Stomach smooth muscle (tissue), 2 donors: Measurements from ENCODE around the gene MXRA7.

Experiments used
- H3K27ac ChIP-seq: one replicate; pipeline ENCODE4 v1.7.0; 2013; ENCODE audit warnings: mild to moderate bottlenecking, low read length, inconsistent platforms
- H3K27me3 ChIP-seq, 2 donors: one replicate each; pipeline ENCODE4 v1.7.0; 2013; ENCODE audit warnings: low read length in 2 of 2; ENCODE audit not compliant: insufficient read depth in 2 of 2, control insufficient read depth in 1 of 2
- H3K36me3 ChIP-seq, 2 donors: one replicate each; pipeline ENCODE4 v1.7.0; 2013; ENCODE audit warnings: low read length in 2 of 2; ENCODE audit not compliant: control insufficient read depth in 2 of 2, insufficient read depth in 2 of 2
- H3K4me1 ChIP-seq: one replicate; pipeline ENCODE4 v1.7.0; 2013; ENCODE audit warnings: low read length; ENCODE audit not compliant: control insufficient read depth, insufficient read depth
- H3K4me3 ChIP-seq, 2 donors: one replicate each; pipeline ENCODE4 v1.7.0; 2013; ENCODE audit warnings: low read length in 2 of 2
- H3K9ac ChIP-seq, 2 donors: one replicate each; pipeline ENCODE4 v1.7.0; 2013; ENCODE audit warnings: low read length in 2 of 2, mild to moderate bottlenecking in 1 of 2
- H3K9me3 ChIP-seq, 2 donors: one replicate each; pipeline ENCODE4 v1.7.0; 2013; ENCODE audit warnings: low read length in 2 of 2; ENCODE audit not compliant: control insufficient read depth in 2 of 2
- donor health status: healthy.
- donor health status: Pancreatic carcinoma.

The MXRA7 gene

GRCh38 chr17:76691379-76692191 lies 19.2 kb downstream of the MXRA7 start:
- H3K36me3 ChIP-seq, result no peaks in the 10 kb centered on the region
- H3K27ac ChIP-seq, result peak overlapping the region; percentile 64
- no peaks in the 10 kb centered on the region for H3K27me3 ChIP-seq
- H3K4me1 ChIP-seq, result peaks cover 76% of the 10 kb centered on the region
- peak overlapping the region in 1 of 2 donors; percentile 35 for H3K4me3 ChIP-seq
- peak overlapping the region in 1 of 2 donors; percentile 13 for H3K9ac ChIP-seq
- H3K9me3 ChIP-seq, result no peaks in the 10 kb centered on the region

- peaks cover 77% of the 10 kb centered on the region for H3K4me1 ChIP-seq
- no peak overlapping the region for H3K9ac ChIP-seq
- peak overlapping the region; percentile 64 for H3K27ac ChIP-seq
- no peaks in the 10 kb centered on the region for H3K36me3 ChIP-seq
- H3K27me3 ChIP-seq, result no peaks in the 10 kb centered on the region
- H3K4me3 ChIP-seq, result no peak overlapping the region
- H3K9me3 ChIP-seq, result no peaks in the 10 kb centered on the region
Observed at GRCh38 chr17:76690596-76691280, 20.0 kb downstream of the MXRA7 start.

DNA sequence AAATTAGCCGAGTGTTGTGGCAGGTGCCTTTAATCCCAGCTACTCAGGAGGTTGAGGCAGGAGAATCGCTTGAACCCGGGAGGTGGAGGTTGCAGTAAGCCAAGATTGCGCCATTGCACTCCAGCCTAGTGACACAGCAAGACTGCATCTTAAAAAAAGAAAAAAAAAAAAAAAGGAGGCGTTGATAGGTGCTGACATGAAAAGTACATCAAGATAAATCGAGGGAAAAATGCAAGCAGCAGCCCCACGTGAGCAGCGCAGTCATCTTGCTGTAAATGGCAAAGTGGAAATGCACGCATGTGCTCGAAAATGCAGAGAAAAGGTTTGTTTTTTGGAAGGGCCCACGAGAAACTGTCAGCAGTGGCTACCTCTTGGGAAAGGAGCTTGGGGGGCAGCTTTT lies 20.9 kb downstream of the MXRA7 start:
- Histone ChIP-seq H3K4me1 (peaks cover 77% of the 10 kb centered on the region), H3K27me3 (no peaks in the 10 kb centered on the region), H3K4me3 (no peak overlapping the region), H3K36me3 (no peaks in the 10 kb centered on the region), H3K9me3 (no peaks in the 10 kb centered on the region), H3K27ac (peak overlapping the region; percentile 95), H3K9ac (no peak overlapping the region)

DNA sequence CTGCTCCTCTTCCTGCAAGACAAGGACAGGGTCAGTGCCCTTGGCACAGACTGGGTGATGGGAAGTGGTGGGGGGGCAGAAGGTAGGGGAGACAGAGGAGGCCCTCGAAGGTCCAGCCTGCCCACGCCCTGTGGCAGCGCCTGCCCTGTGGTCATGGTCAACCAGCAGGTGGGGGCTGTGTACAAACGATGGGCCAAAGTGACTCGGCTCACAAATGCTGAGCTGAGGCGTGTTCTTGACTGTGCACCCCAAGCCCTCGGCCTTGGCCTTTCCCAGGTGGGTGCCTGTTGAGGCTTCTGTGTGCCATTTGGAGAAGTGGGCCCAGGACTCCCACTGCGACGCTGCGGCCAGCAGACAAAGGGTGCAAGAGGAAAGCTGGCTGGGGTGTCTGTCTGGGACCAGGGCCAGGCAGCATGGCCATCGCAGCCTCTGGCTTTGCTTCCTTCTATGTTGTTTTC lies 22.6 kb downstream of the MXRA7 start:
- no peaks in the 10 kb centered on the region for H3K27me3 ChIP-seq
- peaks cover 0 to 5% of the 10 kb centered on the region in 2 donors for H3K36me3 ChIP-seq
- H3K9ac ChIP-seq, result peak overlapping the region; percentile 46 to 66
- peak overlapping the region; percentile 95 for H3K27ac ChIP-seq
- H3K4me3 ChIP-seq, result peak overlapping the region; percentile 40 to 60
- peaks cover 84% of the 10 kb centered on the region for H3K4me1 ChIP-seq
- no peaks in the 10 kb centered on the region for H3K9me3 ChIP-seq

- Histone ChIP-seq H3K9me3 (no peaks in the 10 kb centered on the region), H3K4me3 (peak overlapping the region; percentile 40 to 60), H3K9ac (peak overlapping the region; percentile 46 to 66), H3K27me3 (no peaks in the 10 kb centered on the region), H3K27ac (peak overlapping the region; percentile 95), H3K36me3 (peaks cover 0 to 7% of the 10 kb centered on the region in 2 donors), H3K4me1 (peaks cover 87% of the 10 kb centered on the region)
Observed at GRCh38 chr17:76687298-76688164, 23.2 kb downstream of the MXRA7 start.

GRCh38 chr17:76686538-76687297 lies 24.0 kb downstream of the MXRA7 start:
- peaks cover 93% of the 10 kb centered on the region for H3K4me1 ChIP-seq
- H3K27me3 ChIP-seq, result no peaks in the 10 kb centered on the region
- H3K9me3 ChIP-seq, result no peaks in the 10 kb centered on the region
- H3K36me3 ChIP-seq, result peaks cover 0 to 7% of the 10 kb centered on the region in 2 donors
- peak overlapping the region in 1 of 2 donors; percentile 60 for H3K4me3 ChIP-seq
- H3K27ac ChIP-seq, result peak overlapping the region; percentile 95
- peak overlapping the region in 1 of 2 donors; percentile 5 for H3K9ac ChIP-seq

DNA sequence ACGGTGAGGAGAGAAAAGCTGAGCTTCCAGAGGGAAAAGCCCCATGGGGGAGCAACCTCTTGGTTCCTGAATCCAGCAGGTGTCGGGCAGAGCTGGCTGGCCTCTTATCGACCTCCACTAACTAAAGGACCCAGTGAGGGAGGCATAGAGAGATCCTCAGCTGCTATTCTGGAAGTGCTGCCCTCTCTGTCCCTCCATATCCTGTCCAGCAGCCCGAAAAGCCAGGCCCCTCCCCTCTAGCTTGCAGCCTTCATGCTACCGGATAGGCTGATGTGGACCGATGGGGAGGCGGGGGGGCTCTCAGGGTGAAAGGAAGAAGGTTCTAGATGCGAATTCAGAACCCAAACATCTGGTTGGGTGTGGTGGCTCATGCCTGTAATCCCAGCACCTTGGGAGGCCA lies 24.9 kb downstream of the MXRA7 start:
- peak overlapping the region; percentile 95 for H3K27ac ChIP-seq
- no peak overlapping the region for H3K9ac ChIP-seq
- H3K4me3 ChIP-seq, result no peak overlapping the region
- H3K9me3 ChIP-seq, result no peaks in the 10 kb centered on the region
- H3K27me3 ChIP-seq, result no peaks in the 10 kb centered on the region
- peaks cover 0 to 7% of the 10 kb centered on the region in 2 donors for H3K36me3 ChIP-seq
- H3K4me1 ChIP-seq, result peaks cover 93% of the 10 kb centered on the region

GRCh38 chr17:76685366-76685765 lies 25.4 kb downstream of the MXRA7 start:
- H3K27ac ChIP-seq, result peak overlapping the region; percentile 95
- peaks cover 0 to 9% of the 10 kb centered on the region in 2 donors for H3K36me3 ChIP-seq
- peaks cover 90% of the 10 kb centered on the region for H3K4me1 ChIP-seq
- H3K9ac ChIP-seq, result peak overlapping the region in 1 of 2 donors; percentile 21
- H3K27me3 ChIP-seq, result no peaks in the 10 kb centered on the region
- H3K9me3 ChIP-seq, result no peaks in the 10 kb centered on the region
- no peak overlapping the region for H3K4me3 ChIP-seq

GRCh38 chr17:76684756-76685155 lies 26.0 kb downstream of the MXRA7 start:
- Histone ChIP-seq H3K9ac (no peak overlapping the region), H3K27me3 (no peaks in the 10 kb centered on the region)

More at GRCh38 chr17:76684756-76685155, 26.0 kb downstream of the MXRA7 start:
- peaks cover 88% of the 10 kb centered on the region for H3K4me1 ChIP-seq
- H3K27ac ChIP-seq, result peak overlapping the region; percentile 95
- no peaks in the 10 kb centered on the region for H3K9me3 ChIP-seq
- peaks cover 0 to 9% of the 10 kb centered on the region in 2 donors for H3K36me3 ChIP-seq
- no peak overlapping the region for H3K4me3 ChIP-seq
